ENCODE results near the gene GPATCH4.

- TF ChIP-seq POLR2A (IDR thresholded peaks at IDR 0.05) = no peak
- TF ChIP-seq, protein P1, sequence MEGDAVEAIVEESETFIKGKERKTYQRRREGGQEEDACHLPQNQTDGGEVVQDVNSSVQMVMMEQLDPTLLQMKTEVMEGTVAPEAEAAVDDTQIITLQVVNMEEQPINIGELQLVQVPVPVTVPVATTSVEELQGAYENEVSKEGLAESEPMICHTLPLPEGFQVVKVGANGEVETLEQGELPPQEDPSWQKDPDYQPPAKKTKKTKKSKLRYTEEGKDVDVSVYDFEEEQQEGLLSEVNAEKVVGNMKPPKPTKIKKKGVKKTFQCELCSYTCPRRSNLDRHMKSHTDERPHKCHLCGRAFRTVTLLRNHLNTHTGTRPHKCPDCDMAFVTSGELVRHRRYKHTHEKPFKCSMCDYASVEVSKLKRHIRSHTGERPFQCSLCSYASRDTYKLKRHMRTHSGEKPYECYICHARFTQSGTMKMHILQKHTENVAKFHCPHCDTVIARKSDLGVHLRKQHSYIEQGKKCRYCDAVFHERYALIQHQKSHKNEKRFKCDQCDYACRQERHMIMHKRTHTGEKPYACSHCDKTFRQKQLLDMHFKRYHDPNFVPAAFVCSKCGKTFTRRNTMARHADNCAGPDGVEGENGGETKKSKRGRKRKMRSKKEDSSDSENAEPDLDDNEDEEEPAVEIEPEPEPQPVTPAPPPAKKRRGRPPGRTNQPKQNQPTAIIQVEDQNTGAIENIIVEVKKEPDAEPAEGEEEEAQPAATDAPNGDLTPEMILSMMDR (IDR thresholded peaks at IDR 0.05) = no peak
These were observed 7.1 kb downstream of the GPATCH4 start for GRCh38 chr1:156594190-156594589.
